NCI-H187 (cell line): Measurements from ENCODE around the gene ATP1A4.
"Not testable (repeated sequence)": the region's sequence is repeated elsewhere in the genome, so short reads cannot be mapped to it uniquely, and the experiment has no call there.

Experiments used
- DNase-seq, 2 experiments: peaks; one replicate each; lab custom pipeline; 2025; lab: John Stamatoyannopoulos, UW

Gene ATP1A4

GRCh38 chr1:160123726-160124125 lies 27.7 kb upstream of the ATP1A4 start:
- no peak for DNase-seq

DNA sequence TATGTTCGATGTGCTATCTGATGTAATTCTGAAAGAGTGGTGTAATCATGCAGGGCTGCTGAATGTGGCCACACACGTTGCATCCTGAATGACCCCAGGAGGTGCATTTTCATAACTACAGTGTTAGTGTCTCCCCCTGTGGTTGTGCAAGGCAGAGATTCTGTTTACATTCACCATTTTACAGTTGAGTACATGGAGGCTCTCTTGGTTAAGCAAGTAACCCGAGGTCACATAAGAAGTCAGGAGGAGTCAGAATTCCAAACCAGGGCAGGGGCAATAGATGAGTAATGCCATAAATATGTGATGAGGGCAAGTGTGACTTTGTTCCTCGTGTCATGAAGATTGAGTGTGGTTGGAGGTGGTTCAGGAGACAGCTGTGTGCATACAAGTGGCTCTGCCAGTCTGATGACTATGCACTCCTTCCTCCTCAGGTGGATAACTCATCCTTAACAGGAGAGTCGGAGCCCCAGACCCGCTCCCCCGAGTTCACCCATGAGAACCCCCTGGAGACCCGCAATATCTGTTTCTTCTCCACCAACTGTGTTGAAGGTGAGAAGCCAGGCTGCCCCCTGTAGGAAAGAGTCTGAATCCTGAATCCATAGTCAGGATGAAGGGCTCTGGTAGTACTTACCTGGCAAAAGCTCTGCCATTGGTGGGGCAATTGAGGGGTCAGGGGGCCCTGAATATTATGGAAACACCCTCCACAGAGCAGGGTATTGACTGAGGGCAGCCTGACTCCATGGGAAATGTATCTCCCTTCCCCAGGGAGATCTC lies 26.5 kb upstream of the ATP1A4 start:
- no peak for DNase-seq

DNA sequence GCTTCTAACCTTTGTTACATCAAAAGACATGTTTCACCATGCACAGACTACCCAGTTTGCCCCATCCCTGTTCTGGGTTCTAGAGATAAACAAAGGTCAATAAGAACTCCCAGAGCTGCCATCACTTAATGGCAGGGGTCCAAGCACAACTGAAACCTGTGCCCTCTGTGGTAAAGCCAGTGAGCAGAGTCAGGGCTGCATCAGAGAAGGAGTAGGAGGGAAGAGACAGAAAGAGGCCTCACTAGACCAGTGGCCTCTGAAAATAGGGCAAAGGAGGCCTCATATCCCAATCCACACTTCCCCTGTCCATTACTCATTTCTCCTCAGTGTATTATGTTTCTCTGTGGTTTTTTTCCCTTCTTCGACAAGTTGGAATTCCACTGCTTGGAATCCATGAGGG lies 25.7 kb upstream of the ATP1A4 start:
- DNase-seq, result no peak

DNA sequence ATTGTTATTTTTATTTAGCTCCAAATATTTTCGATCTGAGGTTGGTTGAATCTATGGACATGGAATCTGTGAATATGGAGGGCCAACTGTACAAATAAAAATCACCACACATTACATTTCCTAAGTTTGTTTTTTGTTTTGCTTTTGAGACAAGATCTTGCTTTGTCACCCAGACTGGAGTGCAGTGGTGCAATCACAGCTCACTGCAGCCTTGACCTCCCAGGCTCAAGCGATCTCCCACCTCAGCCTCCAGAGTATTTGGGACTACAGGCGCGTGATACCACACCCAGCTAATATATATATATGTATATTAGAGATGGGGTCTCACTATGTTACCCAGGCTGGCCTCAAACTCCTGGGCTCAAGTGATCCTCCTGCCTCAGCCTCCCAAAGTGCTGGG lies 25.1 kb upstream of the ATP1A4 start:
- not testable (repeated sequence) for DNase-seq

- DNase-seq, result no peak
Measured at GRCh38 chr1:160127381-160127780, 24.0 kb upstream of the ATP1A4 start.

GRCh38 chr1:160127865-160128523 lies 23.4 kb upstream of the ATP1A4 start:
- no peak for DNase-seq

- no peak for DNase-seq
Measured at GRCh38 chr1:160128636-160129035, 22.8 kb upstream of the ATP1A4 start.

DNA sequence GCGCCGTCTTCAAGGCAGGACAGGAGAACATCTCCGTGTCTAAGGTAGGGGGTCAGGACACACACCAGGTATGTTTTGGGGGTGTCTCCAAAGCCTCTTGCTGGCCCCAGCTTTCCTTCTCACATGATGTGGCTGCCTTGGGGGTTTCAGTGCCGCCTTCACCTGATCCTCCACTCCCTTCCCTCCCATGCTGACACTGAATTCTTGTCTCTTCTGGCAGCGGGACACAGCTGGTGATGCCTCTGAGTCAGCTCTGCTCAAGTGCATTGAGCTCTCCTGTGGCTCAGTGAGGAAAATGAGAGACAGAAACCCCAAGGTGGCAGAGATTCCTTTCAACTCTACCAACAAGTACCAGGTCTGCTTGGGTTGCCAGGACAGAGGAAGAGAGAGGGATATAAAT lies 22.4 kb upstream of the ATP1A4 start:
- no peak for DNase-seq

- DNase-seq, result no peak
Measured at GRCh38 chr1:160129558-160129957, 21.8 kb upstream of the ATP1A4 start.

GRCh38 chr1:160129966-160130365 lies 21.4 kb upstream of the ATP1A4 start:
- DNase-seq, result no peak

GRCh38 chr1:160130486-160130885 lies 20.9 kb upstream of the ATP1A4 start:
- DNase-seq, result no peak

DNA sequence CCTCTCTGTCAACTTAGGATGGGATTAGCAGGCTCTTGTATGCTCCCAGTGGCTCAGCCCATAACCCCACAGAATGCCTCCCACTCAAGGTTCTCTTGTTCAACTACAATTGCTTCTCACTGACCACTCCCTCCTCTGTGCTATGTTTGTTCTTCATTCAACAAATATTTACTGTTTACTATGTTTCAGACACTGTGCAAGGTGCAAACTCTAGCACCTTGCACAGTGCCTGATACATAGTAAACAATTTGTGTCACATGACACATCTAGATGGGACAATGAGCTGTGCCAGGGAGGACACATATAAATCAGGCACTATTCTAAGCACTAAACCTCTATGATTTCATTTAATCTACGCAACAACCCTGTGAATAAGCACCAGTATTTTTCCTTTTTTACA lies 20.5 kb upstream of the ATP1A4 start:
- no peak for DNase-seq

DNA sequence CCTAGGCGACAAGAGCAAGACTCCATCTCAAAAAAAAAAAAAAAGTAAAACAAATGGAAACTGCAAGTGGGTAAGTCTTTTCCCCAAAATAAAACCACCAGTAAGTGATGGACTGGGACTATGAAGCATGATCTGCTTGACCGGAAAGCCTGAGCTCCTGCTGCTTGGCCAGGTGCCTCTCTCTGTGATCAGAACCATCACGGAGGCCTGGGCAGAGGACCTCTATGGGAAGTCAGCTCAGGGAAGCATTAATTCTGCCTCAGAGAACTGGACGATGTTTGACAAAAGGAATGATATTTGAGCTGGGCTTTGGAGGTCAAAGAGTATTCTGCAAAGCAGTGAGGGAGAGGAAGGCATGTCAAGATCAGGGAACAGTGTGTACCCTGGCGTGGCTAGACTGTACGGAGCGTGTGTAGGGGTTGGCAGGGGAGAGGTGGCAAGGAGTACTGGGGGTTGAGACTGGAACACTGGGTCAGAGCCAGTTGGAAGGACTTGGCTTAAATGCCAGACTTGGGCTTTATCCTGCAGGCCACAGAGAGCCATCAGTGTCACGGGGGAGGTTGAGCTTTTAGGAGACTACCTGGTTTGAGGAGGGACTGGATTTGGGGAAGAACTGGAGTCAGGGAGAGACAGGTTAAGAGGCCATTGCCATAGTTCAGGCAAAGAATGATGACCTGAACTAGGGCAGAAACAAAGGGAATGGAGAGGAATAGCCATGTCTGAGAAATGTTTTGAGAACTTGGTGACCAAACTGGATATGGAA lies 19.4 kb upstream of the ATP1A4 start:
- no peak for DNase-seq

GRCh38 chr1:160133990-160134770 lies 17.2 kb upstream of the ATP1A4 start:
- DNase-seq, result no peak

GRCh38 chr1:160134791-160135572 lies 16.4 kb upstream of the ATP1A4 start:
- no peak for DNase-seq

DNA sequence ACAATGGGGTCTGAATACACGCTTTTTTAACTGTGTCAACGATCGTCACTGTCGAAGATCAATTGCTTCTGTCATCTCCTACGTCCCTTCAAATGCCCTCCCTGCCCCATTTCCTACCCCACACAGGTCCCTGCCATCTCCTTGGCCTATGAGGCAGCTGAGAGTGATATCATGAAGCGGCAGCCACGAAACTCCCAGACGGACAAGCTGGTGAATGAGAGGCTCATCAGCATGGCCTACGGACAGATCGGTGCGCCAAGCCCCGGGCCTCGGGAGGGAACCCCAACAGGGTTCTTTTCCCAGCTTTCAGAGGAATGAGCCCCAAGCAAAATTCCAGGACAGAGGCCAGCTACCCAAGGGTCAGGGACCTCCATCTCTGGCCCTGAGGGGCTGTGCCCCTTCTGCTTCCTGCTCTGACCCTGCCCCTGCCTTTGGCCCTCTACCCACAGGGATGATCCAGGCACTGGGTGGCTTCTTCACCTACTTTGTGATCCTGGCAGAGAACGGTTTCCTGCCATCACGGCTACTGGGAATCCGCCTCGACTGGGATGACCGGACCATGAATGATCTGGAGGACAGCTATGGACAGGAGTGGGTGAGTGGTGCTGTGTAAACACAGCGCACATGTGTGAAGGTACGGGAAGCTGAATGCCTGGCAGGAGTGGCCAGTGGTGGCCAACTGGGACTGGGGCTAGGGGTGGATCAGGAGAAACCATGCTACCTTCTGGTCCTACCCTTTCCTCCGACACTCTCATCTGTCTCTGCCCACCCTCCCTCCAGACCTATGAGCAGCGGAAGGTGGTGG lies 15.1 kb upstream of the ATP1A4 start:
- no peak for DNase-seq

DNA sequence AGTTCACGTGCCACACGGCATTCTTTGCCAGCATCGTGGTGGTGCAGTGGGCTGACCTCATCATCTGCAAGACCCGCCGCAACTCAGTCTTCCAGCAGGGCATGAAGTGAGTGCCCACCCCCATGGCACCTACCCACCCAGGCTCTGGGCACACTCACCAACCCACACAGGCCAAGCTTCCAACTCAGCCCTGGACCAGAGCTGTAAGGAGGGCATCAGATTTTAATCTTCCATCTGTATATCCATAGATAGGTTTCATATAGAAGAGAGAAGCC lies 14.5 kb upstream of the ATP1A4 start:
- no peak for DNase-seq

GRCh38 chr1:160137216-160137862 lies 14.1 kb upstream of the ATP1A4 start:
- DNase-seq, result no peak

GRCh38 chr1:160139840-160140239 lies 11.6 kb upstream of the ATP1A4 start:
- no peak for DNase-seq

DNA sequence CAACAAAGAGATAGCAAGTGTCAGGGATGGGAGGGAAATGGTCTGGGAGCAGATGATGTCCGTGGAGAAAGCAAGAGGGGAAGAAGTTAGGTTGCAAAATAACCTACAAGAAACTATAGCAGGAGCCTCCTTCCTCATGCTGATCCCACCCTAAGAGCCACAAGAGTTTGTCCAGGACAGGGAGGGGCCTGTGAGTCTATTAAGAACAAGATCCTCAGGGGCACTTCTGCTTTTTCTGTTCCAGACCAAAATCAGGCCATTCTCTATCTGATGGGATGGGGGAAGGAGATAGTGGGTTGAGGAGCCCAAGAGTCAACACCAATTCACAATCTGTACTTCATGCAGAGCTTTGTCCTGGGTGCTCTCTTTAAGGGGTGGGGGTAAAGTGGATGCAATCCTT lies 7.7 kb upstream of the ATP1A4 start:
- no peak for DNase-seq
